GM12878 (cell line): ENCODE measurements around the gene KIDINS220.

Experiments
- BCLAF1 ChIP-seq: fragments of 450-650 bp; IDR thresholded peaks from 2 replicates; pipeline ENCODE4 v1.6.1; 2017; ENCODE audit warnings: antibody characterized with exemption, mild to moderate bottlenecking, moderate library complexity
- CHD1 ChIP-seq: IDR thresholded peaks from 2 replicates; pipeline ENCODE4 v1.6.1; 2012; ENCODE audit warnings: low read depth, low read length, improper control_type of control experiment
- CTCF ChIP-seq, 3 experiments: IDR thresholded peaks in 2 of 3; conservative IDR thresholded peaks in 1 of 3; 2 replicates each; pipeline ENCODE4 v1.5.1; 2011; ENCODE audit warnings: low read depth in 3 of 3, low read length in 3 of 3, mild to moderate bottlenecking in 3 of 3, control low read depth in 2 of 3, moderate library complexity in 2 of 3, inconsistent platforms in 1 of 3, mixed read lengths in 1 of 3; ENCODE audit not compliant: control insufficient read depth in 2 of 3, insufficient read depth in 1 of 3; ENCODE audit errors: extremely low read depth in 1 of 3
- HDAC6 ChIP-seq: fragments of 200-600 bp; sonication (generic); IDR thresholded peaks from one replicate; pipeline ENCODE4 v1.8.0; 2017; ENCODE audit warnings: antibody characterized with exemption; ENCODE audit not compliant: unreplicated experiment
- POLR2AphosphoS5 ChIP-seq: IDR thresholded peaks from 2 replicates; pipeline ENCODE4 v1.6.1; 2011; ENCODE audit warnings: mild to moderate bottlenecking, low read length, inconsistent platforms
- REST ChIP-seq: IDR thresholded peaks from 2 replicates; pipeline ENCODE4 v1.6.1; 2012; ENCODE audit warnings: mild to moderate bottlenecking, low read depth, low read length
- TAF1 ChIP-seq: IDR thresholded peaks from 2 replicates; pipeline ENCODE4 v1.6.1; 2011; ENCODE audit warnings: mild to moderate bottlenecking, low read depth, low read length, borderline replicate concordance

GRCh38 chr2:8819948-8820347 lies 17.5 kb downstream of the KIDINS220 start:
- TF ChIP-seq CTCF (IDR thresholded peaks at IDR 0.05 in 2 of 3, conservative IDR thresholded peaks at IDR 0.05 in 1 of 3; ENCODE audit: control insufficient read depth in 2 of 3, extremely low read depth in 1 of 3, insufficient read depth in 1 of 3, low read depth in 3 of 3, low read length in 3 of 3): no peak
- no peak for TF ChIP-seq BCLAF1
- TF ChIP-seq POLR2AphosphoS5: no peak
- no peak for TF ChIP-seq CHD1
- TF ChIP-seq TAF1: no peak
- no peak for TF ChIP-seq HDAC6
- no peak for TF ChIP-seq REST
